GM18498 (cell line): ENCODE measurements around the gene NRAP.

Source experiments
- ATAC-seq: cut with Tn5 transposase; IDR thresholded peaks from one replicate; pipeline ENCODE4 v1.9.1; 2021; ENCODE audit warnings: mild to moderate bottlenecking, moderate library complexity; ENCODE audit not compliant: unreplicated experiment

Gene NRAP

DNA sequence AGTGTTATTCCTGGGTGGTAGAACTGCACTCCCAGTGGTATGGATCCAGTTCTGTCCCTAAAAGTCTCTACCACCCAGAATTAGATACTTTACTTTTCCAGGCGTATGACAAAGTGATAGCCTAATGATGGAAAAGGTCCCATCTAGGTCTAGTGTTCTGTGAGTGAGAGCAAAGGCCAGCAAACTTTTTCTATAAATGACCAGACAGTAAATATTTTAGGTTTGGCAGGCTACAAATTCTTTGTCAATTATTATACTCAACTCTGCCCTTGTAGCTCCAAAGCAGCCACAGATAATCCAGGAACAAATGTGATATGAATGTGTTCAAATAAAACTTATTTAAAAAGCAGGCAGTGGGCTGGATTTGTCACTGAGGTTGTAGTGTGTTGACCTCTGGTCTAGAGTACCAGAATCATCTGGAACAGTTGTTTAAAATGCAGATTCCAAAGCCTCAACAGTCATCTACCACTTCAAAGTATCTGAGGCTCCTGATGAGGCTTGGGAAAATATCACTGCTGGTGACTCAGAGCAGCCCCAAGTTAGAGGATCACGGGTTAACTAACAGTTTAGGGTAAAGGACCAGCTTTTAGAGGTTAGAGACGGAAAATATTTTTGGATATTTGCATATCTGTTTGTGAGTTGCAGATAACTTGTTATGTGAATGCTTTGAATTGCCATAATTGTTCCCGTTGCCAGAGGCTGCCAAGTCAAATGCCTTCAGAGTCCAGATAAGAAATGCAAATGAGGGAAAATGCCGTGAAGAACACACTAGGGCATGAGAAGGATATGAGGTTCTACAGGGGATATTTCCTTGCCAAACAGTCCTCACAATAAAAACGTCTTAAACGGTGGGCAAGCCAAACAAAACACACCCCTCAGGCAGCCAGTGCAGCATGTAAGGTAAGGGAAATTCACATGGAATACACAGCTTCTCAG, 19.4 kb downstream of the NRAP start:
- no peak for ATAC-seq

DNA sequence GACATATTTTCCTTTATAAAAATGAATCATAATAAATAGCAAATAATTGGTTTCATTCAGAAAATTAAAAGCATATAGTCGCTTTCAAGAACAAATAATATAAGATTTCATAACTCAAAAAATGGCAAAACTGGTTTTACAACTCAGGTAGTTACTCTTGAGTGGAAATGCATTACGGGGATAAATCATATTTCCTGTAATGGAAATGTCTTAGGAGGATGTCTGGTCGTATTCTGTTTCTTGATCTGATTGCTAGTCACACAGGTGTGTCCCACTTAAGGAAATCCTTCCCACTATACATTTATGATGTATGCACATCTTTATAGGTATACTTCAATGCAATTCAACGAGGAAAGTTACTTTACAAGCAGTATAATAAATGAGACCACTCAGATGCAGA, 20.7 kb downstream of the NRAP start:
- ATAC-seq: no peak

DNA sequence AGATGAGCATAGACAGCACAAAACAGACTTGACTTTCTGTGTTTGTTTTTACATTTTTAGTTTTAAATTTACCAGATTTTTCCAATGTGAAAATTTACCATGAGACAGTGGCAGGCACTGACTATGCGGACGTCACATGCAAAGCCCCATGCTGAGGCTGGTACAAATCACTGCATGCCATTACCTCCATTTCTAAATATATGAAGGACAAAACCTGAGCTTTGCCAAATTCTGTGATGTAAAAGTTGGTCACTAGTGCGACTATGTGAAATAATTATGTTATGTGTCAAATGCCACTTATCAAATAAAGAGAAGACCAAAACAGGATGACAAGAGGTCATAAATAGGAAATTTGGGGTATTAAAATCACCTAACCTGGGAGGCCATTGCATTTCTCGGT, 22.1 kb downstream of the NRAP start:
- ATAC-seq: no peak

DNA sequence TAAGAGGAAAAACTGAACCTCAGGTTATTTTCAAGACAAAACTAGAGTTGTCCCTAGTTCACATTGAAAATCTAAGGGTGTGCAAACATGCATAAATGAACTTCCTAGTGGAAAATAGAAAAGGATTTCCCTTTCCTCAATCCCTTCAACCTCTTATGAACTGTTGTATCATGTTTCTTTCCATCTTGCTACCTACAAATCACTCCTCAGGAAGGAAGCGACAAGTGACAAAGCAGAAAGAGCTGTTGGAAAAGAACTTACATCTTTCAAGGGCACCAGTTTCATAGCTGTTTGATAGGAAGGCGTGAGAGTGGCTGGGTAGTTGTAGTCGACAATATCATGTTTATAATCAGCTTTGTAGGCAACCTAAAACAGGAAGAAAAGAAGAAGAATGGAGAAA, 23.9 kb downstream of the NRAP start:
- ATAC-seq: no peak

DNA sequence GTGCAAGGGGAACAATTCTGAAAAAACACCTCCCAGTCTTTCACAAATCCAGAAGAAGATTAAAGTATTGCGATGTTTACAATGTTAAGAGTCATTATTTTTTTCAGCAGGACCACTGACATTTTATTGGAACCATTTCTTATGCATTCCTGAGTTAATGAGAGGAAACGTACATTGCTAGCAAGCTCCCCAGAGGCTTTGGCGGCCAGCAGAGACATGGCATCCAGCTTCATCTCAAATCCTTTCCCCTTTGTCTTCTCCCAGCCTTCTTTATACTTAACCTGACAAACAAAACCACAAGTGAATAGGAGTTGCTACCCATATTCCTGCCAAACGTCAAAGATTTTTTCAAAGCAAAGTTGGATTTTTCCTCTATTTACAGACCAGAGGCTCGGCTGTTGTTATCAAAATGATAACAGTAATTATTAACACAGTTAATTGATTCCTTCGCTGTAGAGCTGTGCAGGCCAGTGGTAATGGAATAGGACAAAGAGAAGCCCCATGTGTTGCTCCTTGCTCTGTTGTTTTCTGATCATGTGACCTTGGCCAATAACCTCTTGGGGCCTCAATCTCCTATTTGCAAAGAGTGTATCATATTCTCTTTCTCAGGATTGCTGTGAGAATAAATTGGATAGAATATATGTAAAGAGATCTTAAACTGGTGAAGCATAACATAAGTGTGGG, 32.0 kb downstream of the NRAP start:
- ATAC-seq: no peak

DNA sequence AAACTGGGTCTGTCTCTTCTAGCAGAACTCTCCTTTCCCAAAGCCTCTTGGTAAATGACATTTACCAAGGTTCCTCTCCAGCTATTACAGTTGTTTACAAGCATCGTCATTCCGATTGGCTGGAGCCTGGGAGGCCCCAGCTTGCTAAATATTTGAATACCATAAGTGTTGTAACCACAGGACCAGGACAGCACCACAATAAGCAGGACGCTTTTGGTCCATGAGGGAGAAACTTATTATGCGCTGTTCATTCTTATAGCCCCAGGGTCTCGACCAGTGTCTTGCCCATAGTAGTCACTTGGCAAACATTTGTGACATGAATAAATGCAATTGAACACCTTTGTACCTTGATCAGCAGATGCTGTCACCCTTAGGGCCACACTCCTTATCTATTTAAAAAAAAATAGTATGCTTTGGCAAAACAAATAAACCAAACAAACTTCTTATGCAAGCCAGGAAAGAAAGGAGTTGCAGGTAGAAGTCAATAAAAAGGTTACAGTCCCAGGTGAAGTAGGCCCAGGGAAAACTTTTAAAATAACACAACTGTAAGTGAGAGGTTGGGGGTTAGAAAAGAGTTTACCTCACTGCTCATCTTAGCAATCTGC, 32.8 kb downstream of the NRAP start:
- no peak for ATAC-seq

DNA sequence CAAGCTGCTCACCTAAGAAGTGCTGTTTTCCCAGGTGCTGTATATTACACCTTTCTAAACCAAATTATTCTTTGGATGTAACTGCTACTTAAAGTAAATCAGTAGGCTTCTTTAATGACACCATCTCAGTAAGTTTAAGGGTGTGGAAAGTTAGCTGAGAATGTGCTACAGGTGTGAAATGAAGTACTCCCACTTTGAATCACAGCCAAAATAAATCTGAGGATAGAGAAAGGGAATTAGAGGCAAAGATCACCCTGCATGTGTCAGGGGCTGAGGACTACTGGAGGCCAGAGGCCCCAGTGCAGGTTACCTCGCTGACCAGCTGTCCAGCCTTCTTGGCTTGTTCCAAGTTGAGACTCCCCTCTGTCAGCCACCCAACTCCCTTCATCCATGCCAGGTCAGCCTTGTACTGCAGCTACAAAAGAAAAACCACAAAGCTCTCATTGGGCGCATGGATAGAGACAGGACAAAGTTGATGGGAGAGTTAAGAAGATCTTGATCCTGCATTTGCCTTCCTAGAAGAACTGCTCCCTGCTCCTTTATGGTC, 35.2 kb downstream of the NRAP start:
- ATAC-seq: no peak

DNA sequence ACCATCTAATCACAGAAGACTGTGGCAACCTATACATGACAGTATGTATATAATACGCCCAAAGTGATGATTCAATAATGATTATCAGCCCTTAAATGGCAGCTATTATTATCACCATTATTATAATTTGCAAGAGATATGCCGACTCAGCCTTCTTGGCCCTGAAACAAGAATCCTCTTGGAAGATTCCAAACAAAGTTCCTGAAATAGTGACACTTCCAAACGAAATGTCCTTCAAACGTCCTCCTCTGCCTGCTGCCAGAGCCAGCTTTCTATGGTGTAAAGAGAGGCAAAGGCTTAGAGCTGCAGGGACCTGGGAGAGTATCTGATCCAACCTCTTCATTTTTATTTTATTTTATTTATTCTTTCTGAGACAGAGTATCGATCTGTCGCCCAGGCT, 36.0 kb downstream of the NRAP start:
- no peak for ATAC-seq

DNA sequence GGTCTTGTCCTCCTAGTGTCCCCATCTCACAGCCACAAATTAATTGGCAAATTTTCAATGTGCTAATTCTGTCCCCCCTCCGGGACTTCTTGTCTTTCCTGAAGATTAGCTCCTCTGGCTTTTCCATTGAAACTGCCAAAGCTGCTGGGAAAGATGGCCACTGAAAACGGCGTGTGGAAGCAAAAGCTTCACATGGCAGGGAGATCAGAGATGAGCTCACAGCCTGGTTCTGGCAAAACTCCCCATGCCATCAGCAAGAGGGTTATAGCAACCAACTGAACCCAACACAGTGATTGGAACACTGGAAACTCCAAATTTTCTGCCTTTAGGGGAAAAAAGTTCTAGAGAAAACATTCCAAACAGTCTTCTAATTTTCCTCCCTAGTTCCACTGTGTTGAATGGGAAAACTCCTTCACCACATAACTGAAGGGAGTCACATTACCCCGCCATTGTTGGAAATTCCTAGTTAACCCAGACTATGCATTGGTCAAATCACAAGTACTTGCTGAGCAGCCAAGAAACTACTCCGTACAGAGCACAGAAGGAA, 37.0 kb downstream of the NRAP start:
- ATAC-seq: no peak

DNA sequence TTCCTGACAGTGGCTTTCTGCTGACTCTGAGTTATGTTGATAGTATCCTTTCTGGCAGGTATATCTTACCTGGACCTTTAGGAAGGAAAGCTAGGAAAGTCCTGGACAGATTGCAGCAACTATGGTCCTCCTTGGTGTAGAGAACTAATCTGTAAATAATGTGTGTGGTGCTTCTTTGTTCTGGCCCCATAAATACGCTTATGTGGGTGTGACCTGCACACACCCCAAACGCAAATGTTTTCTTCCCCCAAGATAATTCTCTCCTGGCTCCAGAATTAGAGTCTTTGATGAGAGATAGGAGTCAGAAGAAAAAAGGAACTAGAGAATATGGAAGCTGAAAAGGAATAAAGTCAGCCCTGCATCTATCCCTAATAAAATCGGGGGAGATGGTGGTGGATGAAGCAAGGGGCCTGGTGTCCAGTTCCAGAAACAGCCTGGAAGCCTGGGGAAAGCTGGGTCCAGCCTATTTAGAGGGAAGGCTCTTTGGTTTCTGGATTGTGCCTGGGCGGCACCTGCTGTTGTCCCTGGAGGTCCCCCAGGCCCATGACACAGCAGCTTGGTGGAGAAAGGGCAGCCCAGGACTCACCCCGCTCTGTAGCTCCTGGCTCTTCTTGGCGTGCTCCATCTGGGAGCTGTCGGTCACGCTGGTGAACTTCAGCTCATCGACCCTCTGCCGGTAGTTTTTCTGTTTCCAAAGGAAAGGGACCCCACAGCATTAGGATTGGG, 38.2 kb downstream of the NRAP start:
- ATAC-seq: no peak

DNA sequence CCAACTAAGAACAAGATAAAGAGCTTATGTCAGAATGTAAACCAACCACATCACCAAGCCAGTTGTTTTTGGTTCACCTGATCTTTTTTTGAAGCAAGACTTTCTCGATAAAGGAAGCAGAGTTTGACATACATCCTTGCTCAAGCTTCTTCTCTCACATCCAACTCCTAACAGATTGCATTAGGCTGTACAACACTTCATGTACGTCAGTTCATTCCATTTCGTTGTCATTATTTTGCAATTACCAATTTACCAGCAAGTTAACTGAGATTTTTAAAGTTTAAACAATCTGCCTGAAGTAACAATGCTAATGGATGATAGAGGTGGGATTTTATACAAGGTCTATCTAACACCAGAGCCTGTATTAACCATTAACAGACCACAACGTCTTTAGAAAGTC, 41.0 kb downstream of the NRAP start:
- ATAC-seq: no peak

DNA sequence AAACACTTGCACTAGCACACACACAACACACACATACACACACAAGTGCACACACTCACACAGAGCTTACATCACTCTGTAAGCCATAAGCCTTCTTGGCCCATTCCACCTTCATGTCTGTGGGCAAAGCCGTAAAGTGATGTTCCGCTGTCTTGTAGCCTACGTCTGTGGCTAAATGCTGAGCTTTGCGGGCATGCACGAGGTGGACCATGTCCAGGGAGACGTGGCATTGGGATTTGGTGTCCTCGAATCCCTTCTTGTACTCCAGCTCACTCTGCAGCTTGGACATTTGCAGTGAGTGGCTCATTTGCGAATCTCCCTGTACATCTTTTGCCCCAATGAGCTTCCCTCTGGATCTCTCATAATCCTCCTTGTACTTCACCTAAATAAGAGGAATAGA, 42.0 kb downstream of the NRAP start:
- ATAC-seq: no peak

DNA sequence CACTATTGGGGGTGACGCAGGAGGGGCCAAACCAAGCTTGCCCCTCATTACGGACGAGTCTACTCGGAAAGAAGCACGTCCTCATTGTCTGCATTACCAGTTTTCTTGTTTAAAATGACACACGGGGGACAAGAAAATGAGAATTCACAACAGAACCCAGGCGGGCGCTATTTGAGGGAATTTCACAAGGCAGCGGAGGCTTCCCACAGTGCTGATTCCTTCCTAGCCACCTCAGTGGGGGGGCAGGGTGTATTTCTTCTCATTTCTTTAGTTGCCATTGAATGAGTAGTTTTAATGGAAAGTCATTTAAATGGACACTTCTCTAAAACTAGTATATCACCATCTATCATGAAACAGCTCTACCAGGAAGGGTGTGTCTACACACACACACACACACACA, 42.9 kb downstream of the NRAP start:
- ATAC-seq: no peak

DNA sequence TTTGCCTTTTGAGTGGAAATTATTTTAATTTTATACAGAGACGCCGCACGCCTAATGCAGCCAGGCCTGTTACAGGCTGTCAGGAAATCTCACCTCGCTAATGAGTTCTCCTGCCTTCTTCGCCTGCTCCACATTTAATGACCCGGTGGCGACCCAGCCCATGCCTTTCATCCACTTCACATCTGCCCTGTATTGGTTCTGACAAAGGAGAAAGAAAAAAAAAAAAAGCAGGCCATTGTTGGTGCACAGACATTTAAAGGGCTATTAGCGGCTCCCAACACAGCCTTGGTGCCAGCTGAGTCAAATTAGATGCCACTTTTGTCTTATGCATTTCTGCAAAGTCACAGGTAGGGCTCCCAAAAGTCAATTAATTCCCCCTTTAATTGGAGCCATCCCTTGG, 43.3 kb downstream of the NRAP start:
- ATAC-seq: no peak

DNA sequence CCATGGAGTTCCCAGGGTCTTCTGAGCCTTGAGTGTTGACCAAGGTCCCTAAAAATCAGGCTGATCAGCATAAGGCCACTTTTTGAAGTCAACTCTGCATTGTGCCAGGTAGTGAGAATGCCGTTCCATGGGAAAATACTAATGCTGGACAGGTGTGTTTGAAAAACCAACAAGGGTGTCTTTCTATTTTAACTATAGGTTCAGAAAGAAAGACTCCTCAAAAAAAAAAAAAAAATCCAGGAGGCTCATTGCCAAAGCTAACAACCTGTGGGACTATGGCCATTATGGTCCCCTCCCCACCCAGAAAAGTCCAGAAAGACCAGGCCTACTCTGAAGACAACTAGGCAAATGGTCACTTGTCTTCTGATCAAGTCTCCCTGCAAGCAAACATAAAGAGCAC, 44.4 kb downstream of the NRAP start:
- ATAC-seq: no peak

DNA sequence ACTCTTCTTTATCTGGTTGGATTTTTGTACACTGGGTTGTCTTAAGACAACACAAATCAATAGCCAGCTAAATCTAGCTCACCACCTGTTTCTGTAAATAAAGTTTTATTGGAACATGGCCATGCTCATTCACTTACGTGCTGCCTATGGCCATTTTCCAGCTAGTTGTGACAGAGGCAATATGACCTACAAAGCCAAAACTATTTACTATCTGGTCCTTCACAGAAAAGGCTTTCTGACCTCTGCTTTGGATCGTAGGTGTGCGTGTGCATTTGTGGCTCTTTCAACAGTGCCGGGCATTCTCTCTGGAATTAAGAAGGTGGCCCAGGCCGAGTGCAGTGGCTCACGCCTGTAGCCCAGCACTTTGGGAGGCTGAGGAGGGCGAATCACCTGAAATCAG, 45.5 kb downstream of the NRAP start:
- ATAC-seq: no peak

DNA sequence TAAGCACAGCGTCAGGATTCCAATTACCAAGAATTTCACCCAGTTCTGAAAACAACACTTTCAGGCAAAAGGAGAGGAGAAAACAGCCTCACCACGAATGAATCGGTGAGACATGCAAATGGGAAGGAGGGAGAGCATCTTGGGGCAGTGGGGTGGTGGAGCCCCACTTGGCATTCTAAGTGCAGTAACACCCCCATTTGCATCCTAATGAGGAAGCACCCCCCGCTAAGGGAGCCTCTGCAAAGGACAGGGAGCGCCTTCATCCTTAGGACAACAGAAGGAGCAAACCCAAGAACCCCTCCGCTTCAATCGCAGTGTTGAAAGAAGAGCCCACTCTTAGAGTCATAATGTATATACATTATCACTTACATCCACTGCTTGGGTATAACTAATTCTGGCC, 46.8 kb downstream of the NRAP start:
- no peak for ATAC-seq

DNA sequence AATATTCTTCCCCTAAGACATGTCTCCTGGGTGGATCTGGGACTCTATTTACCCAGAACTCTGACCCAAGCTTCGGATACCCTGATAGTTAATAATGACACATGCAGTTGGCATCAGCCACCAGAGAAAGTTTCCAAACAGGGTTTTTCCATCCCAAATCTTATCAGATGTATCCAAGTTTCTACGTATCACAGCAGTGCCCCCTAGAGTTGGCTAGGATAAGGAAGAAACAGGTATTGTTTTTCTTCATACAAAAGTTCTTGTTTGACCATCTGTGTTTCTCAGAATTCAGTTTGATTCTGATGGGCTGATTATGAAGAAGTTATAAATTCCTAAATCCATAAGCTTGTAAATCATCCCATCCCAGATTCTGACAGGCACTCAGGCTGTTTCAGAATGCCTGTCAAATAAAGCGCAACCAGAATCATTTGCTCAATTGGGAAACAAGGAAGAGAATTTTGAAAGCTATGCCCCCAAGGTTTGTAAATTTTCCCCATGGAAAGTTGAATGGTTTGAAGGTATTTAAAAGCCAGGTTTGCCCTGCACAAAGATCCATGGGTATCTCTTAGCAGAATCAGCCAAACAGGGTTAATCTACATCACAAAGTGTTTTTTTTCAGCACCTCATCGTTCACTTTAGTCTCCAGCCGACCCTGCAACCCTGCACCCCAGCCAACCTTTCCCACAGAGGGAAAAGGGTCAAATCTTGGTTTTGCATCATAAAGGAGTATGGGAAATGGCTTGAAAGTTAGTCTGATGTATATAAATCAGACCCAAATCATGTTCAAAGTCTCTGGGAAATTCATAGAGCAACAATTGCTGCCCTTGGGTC, 47.4 kb downstream of the NRAP start:
- ATAC-seq: no peak

DNA sequence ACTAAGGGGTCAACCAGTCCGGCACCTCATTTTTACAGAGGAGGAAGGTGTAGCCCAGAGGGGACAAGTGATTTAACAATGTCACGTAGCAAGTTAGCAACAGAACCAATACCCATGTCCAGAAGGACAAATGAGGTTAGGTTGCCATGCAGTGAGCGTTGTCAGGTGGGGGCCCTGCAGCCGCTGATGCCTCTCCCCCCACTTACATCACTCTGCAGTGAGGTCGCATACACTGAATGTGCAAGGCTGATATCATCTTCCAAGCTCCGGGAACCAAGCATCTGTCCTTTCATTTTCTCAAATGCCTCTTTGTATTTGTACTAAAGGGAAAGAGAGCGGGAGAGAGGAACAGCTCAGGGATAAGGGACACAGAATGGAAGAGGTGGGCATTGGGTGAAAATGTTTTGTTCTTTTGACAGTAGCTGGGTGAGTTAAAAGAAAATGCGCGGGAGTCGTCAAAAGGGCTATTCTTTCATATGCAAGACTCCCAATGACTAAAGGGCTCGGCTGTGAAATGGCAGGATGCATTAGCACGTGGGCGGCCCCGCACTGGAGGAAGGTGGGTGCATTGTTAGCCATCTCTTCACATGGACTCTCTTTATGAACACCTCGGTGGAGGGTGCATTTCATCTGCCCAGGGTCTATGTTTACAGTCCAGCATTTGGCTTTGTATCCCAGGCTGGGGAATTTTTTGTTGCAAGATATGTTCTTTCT, 49.7 kb downstream of the NRAP start:
- no peak for ATAC-seq
